ENCODE results near the gene IFNGR2.

IFNGR2 gene

GRCh38 chr21:33373451-33373850 lies 29.8 kb upstream of the IFNGR2 start:
- Histone ChIP-seq H3K27me3 (replicated peaks; ENCODE audit: control insufficient read depth, insufficient read depth, low read length) (no peaks in the 10 kb centered on the region), H3K4me3 (replicated peaks; ENCODE audit: low read depth, low read length) (no peak overlapping the region), H3K36me3 (ENCODE audit: control insufficient read depth, insufficient read depth, low read length) (no peaks in the 10 kb centered on the region)
- TF ChIP-seq CTCF (IDR thresholded peaks at IDR 0.05; ENCODE audit: insufficient read depth, low read length, poor library complexity, severe bottlenecking), result no peak
- DNase-seq (ENCODE audit: extremely low read depth, insufficient read length), result no peak

GRCh38 chr21:33374080-33374449 lies 29.1 kb upstream of the IFNGR2 start:
- no peak for DNase-seq (ENCODE audit: extremely low read depth, insufficient read length)
- H3K27me3 ChIP-seq (replicated peaks; ENCODE audit: control insufficient read depth, insufficient read depth, low read length), result no peaks in the 10 kb centered on the region
- no peaks in the 10 kb centered on the region for H3K36me3 ChIP-seq (ENCODE audit: control insufficient read depth, insufficient read depth, low read length)
- no peak overlapping the region for H3K4me3 ChIP-seq (replicated peaks; ENCODE audit: low read depth, low read length)
- no peak for TF ChIP-seq CTCF (IDR thresholded peaks at IDR 0.05; ENCODE audit: insufficient read depth, low read length, poor library complexity, severe bottlenecking)

- no peaks in the 10 kb centered on the region for H3K27me3 ChIP-seq (replicated peaks; ENCODE audit: control insufficient read depth, insufficient read depth, low read length)
- H3K4me3 ChIP-seq (replicated peaks; ENCODE audit: low read depth, low read length), result no peak overlapping the region
- TF ChIP-seq CTCF (IDR thresholded peaks at IDR 0.05; ENCODE audit: insufficient read depth, low read length, poor library complexity, severe bottlenecking), result peak; percentile 77
- DNase-seq (ENCODE audit: extremely low read depth, insufficient read length), result no peak
- H3K36me3 ChIP-seq (ENCODE audit: control insufficient read depth, insufficient read depth, low read length), result no peaks in the 10 kb centered on the region
Measured at GRCh38 chr21:33374450-33375096, 28.6 kb upstream of the IFNGR2 start.

GRCh38 chr21:33375101-33375644 lies 28.0 kb upstream of the IFNGR2 start:
- Histone ChIP-seq H3K4me3 (replicated peaks; ENCODE audit: low read depth, low read length) (no peak overlapping the region), H3K36me3 (ENCODE audit: control insufficient read depth, insufficient read depth, low read length) (no peaks in the 10 kb centered on the region), H3K27me3 (replicated peaks; ENCODE audit: control insufficient read depth, insufficient read depth, low read length) (no peaks in the 10 kb centered on the region)
- no peak for TF ChIP-seq CTCF (IDR thresholded peaks at IDR 0.05; ENCODE audit: insufficient read depth, low read length, poor library complexity, severe bottlenecking)
- no peak for DNase-seq (ENCODE audit: extremely low read depth, insufficient read length)

GRCh38 chr21:33377221-33377920 lies 25.8 kb upstream of the IFNGR2 start:
- Histone ChIP-seq H3K36me3 (ENCODE audit: control insufficient read depth, insufficient read depth, low read length) (no peaks in the 10 kb centered on the region), H3K4me3 (replicated peaks; ENCODE audit: low read depth, low read length) (no peak overlapping the region), H3K27me3 (replicated peaks; ENCODE audit: control insufficient read depth, insufficient read depth, low read length) (no peaks in the 10 kb centered on the region)
- no peak for TF ChIP-seq CTCF (IDR thresholded peaks at IDR 0.05; ENCODE audit: insufficient read depth, low read length, poor library complexity, severe bottlenecking)
- no peak for DNase-seq (ENCODE audit: extremely low read depth, insufficient read length)

Measured in GM06990 (cell line).